AG04450 (cell line): Measurements from ENCODE around the gene CWF19L2. TPM values are rescaled to one million over a fixed set of nuclear protein-coding genes. Genes with fewer than 3 reads are reported as not detected.
A peak's percentile ranks its signal among the peaks of the same experiment; 100 is the strongest.
"Not testable (repeated sequence)": the region's sequence is repeated elsewhere in the genome, so short reads cannot be mapped to it uniquely, and the experiment has no call there.

ENCODE experiments used
- CTCF ChIA-PET: fragments of 300-600, 350-600 bp; formaldehyde crosslinking; extraction: SDS; loops from one replicate; lab custom pipeline; 2022; ENCODE audit warnings: antibody characterized with exemption, inconsistent platforms; lab: Charles Lee
- POLR2A ChIA-PET: fragments of 350-600 bp; formaldehyde crosslinking; extraction: SDS; loops from one replicate; lab custom pipeline; 2021; ENCODE audit warnings: antibody characterized with exemption, inconsistent platforms; lab: Yijun Ruan, JAX
- DNase-seq: peaks from one replicate; pipeline ENCODE4 v3.0.0-alpha.2; 2011; ENCODE audit warnings: low read depth, low spot score
- H3K27ac ChIP-seq: one replicate; pipeline ENCODE4 v1.5.1; 2012; ENCODE audit warnings: low read depth, low read length, control low read depth
- H3K27me3 ChIP-seq: one replicate; pipeline ENCODE4 v1.6.0; 2012; ENCODE audit warnings: low read length; ENCODE audit not compliant: control insufficient read depth, insufficient read depth
- H3K4me3 ChIP-seq: 2 replicates; pipeline ENCODE4 v1.5.1; 2011; ENCODE audit warnings: mild to moderate bottlenecking, low read depth, low read length, control low read depth
- H3K9me3 ChIP-seq: 2 replicates; pipeline ENCODE4 v1.5.1; 2012; ENCODE audit warnings: low read length; ENCODE audit not compliant: control insufficient read depth, insufficient read depth
- CTCF ChIP-seq: IDR thresholded peaks from 2 replicates; pipeline ENCODE4 v1.5.1; 2011; ENCODE audit warnings: low read depth, low read length, control low read depth, inconsistent platforms
- polyA minus RNA-seq: library from RNA; depleted of rRNA, polyadenylated mRNA; stranded (reverse); fragments of >200 nt; gene quantifications from 2 replicates; pipeline ENCODE4 v1.2.3, GENCODE V29; 2011; rRNA and poly(A)+ RNA removed
- polyA plus RNA-seq: library from polyadenylated mRNA; depleted of rRNA; stranded (reverse); fragments of >200 nt; gene quantifications from 2 replicates; pipeline ENCODE4 v1.2.3, GENCODE V29; 2011; rRNA removed

CWF19L2 gene
- polyA plus RNA-seq, result 3.4 and 4.7 TPM in 2 replicates
- 3.7 and 6.6 TPM in 2 replicates for polyA minus RNA-seq

GRCh38 chr11:107457558-107458271 is at the start of gene CWF19L2:
CWF19L2 (minus strand) TSS chr11:107457825; CDS start chr11:107457816, 9 bp downstream.
- Histone ChIP-seq H3K27me3 (no peaks in the 10 kb centered on the region), H3K9me3 (no peaks in the 10 kb centered on the region), H3K4me3 (peak within 1 kb of the TSS; percentile 83), H3K27ac (no peak within 1 kb of the TSS)
- DNase-seq, result peak; percentile 89
- ChIA-PET CTCF (interaction anchor here (0.5 to 2.3 kb wide), 4 partner anchors 106 to 426 kb away, joined by 3 to 11 read pairs (median 6); no protein-coding TSS in a partner anchor), POLR2A (no interaction called here)
- no peak for TF ChIP-seq CTCF

- CTCF ChIA-PET, result no interaction called here
- Histone ChIP-seq H3K27ac (no peak overlapping the region), H3K4me3 (no peak overlapping the region), H3K9me3 (no peaks in the 10 kb centered on the region), H3K27me3 (no peaks in the 10 kb centered on the region)
- TF ChIP-seq CTCF, result no peak
- POLR2A ChIA-PET, result no interaction called here
- no peak for DNase-seq
Observed at GRCh38 chr11:107505647-107506225, 48.1 kb upstream of the CWF19L2 start.

GRCh38 chr11:107504981-107505380 is 47.4 kb upstream of the CWF19L2 start:
- Histone ChIP-seq H3K27ac (no peak overlapping the region), H3K9me3 (no peaks in the 10 kb centered on the region), H3K4me3 (no peak overlapping the region), H3K27me3 (no peaks in the 10 kb centered on the region)
- ChIA-PET POLR2A (no interaction called here), CTCF (no interaction called here)
- DNase-seq, result no peak
- no peak for TF ChIP-seq CTCF

GRCh38 chr11:107501713-107502112 is 44.1 kb upstream of the CWF19L2 start:
- no peak overlapping the region for H3K4me3 ChIP-seq
- CTCF ChIA-PET, result no interaction called here
- no peaks in the 10 kb centered on the region for H3K9me3 ChIP-seq
- DNase-seq, result no peak
- H3K27me3 ChIP-seq, result no peaks in the 10 kb centered on the region
- no peak overlapping the region for H3K27ac ChIP-seq
- POLR2A ChIA-PET, result no interaction called here
- TF ChIP-seq CTCF, result no peak

GRCh38 chr11:107497371-107497770 is 39.7 kb upstream of the CWF19L2 start:
- POLR2A ChIA-PET, CTCF ChIA-PET, H3K27ac ChIP-seq, H3K9me3 ChIP-seq, DNase-seq, H3K4me3 ChIP-seq, H3K27me3 ChIP-seq: not testable (repeated sequence)
